Mucosa of descending colon (tissue), 3 donors: Measurements from ENCODE around the gene ACOT2. TPM values are rescaled to one million over a fixed set of nuclear protein-coding genes. Genes with fewer than 3 reads are reported as not detected.

Source experiments
- ATAC-seq: fragments of 200-7000 bp; cut with Tn5 transposase; one replicate; pipeline ENCODE4 v1.9.1; 2020; ENCODE audit warnings: mild to moderate bottlenecking, moderate library complexity
- DNase-seq, 3 donors: peaks; one replicate each; pipeline ENCODE4 v3.0.0-alpha.2; 2020
- H3K36me3 ChIP-seq: fragments of 200-600 bp; one replicate; pipeline ENCODE4 v1.8.0; 2021; ENCODE audit warnings: low read depth, mild to moderate bottlenecking
- H3K4me1 ChIP-seq: fragments of 200-600 bp; one replicate; pipeline ENCODE4 v1.8.0; 2021; ENCODE audit warnings: low read depth, mild to moderate bottlenecking
- H3K4me3 ChIP-seq: fragments of 200-600 bp; one replicate; pipeline ENCODE4 v1.8.0; 2021; ENCODE audit warnings: mild to moderate bottlenecking
- H3K9me3 ChIP-seq: fragments of 200-600 bp; one replicate; pipeline ENCODE4 v1.8.0; 2021; ENCODE audit warnings: mild to moderate bottlenecking
- intact Hi-C, 2 donors: fragments of 100-400 bp; cut with DNase I in 1 of 2; cut with micrococcal nuclease in 1 of 2; formaldehyde crosslinking; loops; one replicate each; pipeline versions ENCODE4 v1.11.0 to v1.11.1; 2022; cut with DNase I, micrococcal nuclease
- total RNA-seq, 3 donors: library from RNA; stranded (reverse); fragmentation: NEBNext Ultra II Directional in 2 of 3; extraction: Animal tissue kit (Norgen Biotek cat#: 25700) in 2 of 3; gene quantifications; one replicate each; pipeline versions ENCODE4 v1.2.1 to v1.2.4, GENCODE V29; 2021 to 2023
- TF ChIP-seq, protein P1 (sequence below): fragments of 200-600 bp; IDR thresholded peaks from one replicate; pipeline ENCODE4 v1.8.0; 2022; ENCODE audit warnings: antibody characterized with exemption, mild to moderate bottlenecking
- donor health status: DM: no; HTN: no; CAD: no; lungs with moderate emphysema.
- donor health status: DM: no; HTN: no; CAD: no.
- donor health status: DM: no; HTN: yes; CAD: no.

The ACOT2 gene
- total RNA-seq, 3 donors from 2014 or later, result 18.8 to 60.7 (median 50.0) TPM

DNA sequence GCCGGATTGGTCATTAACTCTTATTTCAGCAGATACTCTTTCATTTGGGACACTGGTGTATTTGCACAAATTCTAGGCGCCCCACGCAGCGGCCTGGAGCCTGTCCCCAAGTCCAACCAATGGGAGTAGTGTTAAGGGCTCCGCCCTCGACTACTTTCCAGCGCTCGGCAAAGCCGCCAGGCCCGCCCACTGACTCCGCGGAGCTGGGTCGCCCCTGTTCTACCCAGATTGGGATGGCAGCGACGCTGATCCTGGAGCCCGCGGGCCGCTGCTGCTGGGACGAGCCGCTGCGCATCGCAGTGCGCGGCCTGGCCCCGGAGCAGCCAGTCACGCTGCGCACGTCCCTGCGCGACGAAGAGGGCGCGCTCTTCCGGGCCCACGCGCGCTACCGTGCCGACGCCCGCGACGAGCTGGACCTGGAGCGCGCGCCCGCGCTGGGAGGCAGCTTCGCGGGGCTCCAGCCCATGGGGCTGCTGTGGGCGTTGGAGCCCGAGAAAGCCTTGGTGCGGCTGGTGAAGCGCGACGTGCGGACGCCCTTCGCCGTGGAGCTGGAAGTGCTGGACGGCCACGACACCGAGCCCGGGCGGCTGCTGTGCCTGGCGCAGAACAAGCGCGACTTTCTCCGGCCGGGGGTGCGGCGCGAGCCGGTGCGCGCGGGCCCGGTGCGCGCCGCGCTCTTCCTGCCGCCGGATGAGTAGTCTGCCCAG lies 43.5 kb downstream of the ACOT2 start, which contains the start of gene ACOT6:
TSS of gene ACOT6 (plus strand) at position 179 of the 707 bp plus-strand sequence. CDS start at position 234, 55 bp downstream.
- TF ChIP-seq, protein P1, sequence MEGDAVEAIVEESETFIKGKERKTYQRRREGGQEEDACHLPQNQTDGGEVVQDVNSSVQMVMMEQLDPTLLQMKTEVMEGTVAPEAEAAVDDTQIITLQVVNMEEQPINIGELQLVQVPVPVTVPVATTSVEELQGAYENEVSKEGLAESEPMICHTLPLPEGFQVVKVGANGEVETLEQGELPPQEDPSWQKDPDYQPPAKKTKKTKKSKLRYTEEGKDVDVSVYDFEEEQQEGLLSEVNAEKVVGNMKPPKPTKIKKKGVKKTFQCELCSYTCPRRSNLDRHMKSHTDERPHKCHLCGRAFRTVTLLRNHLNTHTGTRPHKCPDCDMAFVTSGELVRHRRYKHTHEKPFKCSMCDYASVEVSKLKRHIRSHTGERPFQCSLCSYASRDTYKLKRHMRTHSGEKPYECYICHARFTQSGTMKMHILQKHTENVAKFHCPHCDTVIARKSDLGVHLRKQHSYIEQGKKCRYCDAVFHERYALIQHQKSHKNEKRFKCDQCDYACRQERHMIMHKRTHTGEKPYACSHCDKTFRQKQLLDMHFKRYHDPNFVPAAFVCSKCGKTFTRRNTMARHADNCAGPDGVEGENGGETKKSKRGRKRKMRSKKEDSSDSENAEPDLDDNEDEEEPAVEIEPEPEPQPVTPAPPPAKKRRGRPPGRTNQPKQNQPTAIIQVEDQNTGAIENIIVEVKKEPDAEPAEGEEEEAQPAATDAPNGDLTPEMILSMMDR, result no peak
- intact Hi-C loops, result no loop called here
- DNase-seq, result peak; percentile 72 to 80 (median 77)
- ATAC-seq, result peak; percentile 94
- Histone ChIP-seq H3K36me3 (no peaks in the 10 kb centered on the region), H3K9me3 (no peaks in the 10 kb centered on the region), H3K4me3 (peak within 1 kb of the TSS; percentile 42), H3K4me1 (peaks cover 4% of the 10 kb centered on the region)

DNA sequence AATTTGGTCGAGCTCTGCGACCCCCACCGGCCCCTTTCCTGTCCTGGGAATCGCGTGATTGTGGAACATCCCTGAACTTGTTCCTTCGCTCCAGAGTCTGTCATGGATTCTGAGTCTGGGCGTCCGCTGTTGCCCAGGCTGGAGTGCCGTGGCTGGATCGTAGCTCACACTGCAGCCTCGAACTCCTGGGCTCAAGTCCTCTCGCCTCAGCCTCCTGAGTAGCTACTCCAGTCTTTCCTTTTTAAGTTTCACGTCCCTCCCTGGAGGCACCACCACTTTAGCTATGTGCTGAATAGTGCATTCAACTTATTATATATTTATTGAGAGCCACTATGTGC lies 44.0 kb downstream of the ACOT2 start:
- DNase-seq, result no peak
- Histone ChIP-seq H3K36me3 (no peaks in the 10 kb centered on the region), H3K4me1 (peaks cover 4% of the 10 kb centered on the region), H3K9me3 (no peaks in the 10 kb centered on the region), H3K4me3 (peak overlapping the region; percentile 42)
- intact Hi-C loops, result no loop called here
- peak; percentile 39 for ATAC-seq
- TF ChIP-seq, protein P1, result no peak

DNA sequence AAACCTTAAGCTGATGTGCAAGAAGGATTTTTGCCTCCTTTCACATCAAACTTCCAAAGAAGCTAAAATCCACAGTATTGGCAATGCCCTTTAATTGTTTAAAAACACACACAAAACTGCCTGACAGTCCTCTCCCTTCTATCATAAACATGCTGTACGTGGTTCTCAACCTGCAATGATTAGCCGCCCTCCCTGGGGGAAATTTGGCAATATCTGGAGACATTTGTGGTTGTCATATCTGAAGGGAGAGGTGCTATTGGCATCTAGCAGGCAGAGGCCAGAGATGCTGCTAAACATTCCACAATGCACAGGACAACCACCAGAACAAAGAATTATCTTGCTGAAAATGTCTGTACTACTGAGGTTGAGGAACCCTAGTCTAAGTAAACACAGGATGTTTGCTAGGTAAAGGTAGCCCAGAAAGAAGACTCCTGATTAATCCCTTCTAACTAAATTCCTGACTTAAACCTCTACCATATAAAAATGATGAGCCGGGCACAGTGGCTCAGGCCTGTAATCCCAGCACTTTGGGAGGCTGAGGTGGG lies 44.5 kb downstream of the ACOT2 start:
- intact Hi-C loops, result no loop called here
- Histone ChIP-seq H3K36me3 (no peaks in the 10 kb centered on the region), H3K9me3 (no peaks in the 10 kb centered on the region), H3K4me3 (no peak overlapping the region), H3K4me1 (peaks cover 4% of the 10 kb centered on the region)
- no peak for DNase-seq
- TF ChIP-seq, protein P1, result no peak
- no peak for ATAC-seq

DNA sequence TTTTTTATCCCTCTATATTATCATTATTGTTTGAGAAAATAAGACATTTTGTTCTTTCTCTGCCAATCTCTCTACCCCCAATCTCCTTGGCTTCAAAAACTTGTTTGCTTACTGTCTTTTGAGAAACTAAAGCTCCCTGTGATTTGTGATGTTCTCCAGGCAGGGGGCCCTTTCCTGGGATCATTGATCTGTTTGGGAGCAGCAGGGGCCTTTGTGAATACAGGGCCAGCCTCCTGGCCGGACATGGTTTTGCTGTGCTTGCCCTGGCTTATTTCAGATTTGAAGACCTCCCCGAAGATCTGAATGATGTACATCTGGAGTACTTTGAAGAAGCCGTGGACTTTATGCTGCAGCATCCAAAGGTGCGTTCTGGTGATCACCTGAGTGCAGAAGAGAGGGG lies 47.8 kb downstream of the ACOT2 start:
- no peaks in the 10 kb centered on the region for H3K9me3 ChIP-seq
- TF ChIP-seq, protein P1, result no peak
- intact Hi-C loops, result no loop called here
- DNase-seq (no peak), ATAC-seq (no peak)
- peaks cover 4% of the 10 kb centered on the region for H3K4me1 ChIP-seq
- H3K36me3 ChIP-seq, result no peaks in the 10 kb centered on the region
- H3K4me3 ChIP-seq, result no peak overlapping the region

DNA sequence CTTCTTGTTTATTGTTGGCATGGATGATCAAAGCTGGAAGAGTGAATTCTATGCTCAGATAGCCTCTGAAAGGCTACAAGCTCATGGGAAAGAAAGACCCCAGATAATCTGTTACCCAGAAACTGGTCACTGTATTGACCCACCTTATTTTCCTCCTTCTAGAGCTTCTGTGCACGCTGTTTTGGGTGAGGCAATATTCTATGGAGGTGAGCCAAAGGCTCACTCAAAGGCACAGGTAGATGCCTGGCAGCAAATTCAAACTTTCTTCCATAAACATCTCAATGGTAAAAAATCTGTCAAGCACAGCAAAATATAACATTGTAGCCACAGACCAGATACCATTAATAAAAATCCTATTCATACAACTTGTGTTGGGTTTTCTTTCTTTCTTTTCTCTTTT lies 50.5 kb downstream of the ACOT2 start:
- no peaks in the 10 kb centered on the region for H3K9me3 ChIP-seq
- ATAC-seq, result no peak
- no peaks in the 10 kb centered on the region for H3K36me3 ChIP-seq
- no peaks in the 10 kb centered on the region for H3K4me1 ChIP-seq
- no peak overlapping the region for H3K4me3 ChIP-seq
- intact Hi-C loops, result no loop called here
- TF ChIP-seq, protein P1, result no peak
- DNase-seq, result no peak
